Gastrocnemius medialis (tissue), 4 donors: ENCODE results near the gene ARHGAP29. TPM values are rescaled to one million over a fixed set of nuclear protein-coding genes. Genes with fewer than 3 reads are reported as not detected.

ENCODE experiments used
- ATAC-seq, 2 donors: fragments of 150-250 bp; one replicate each; pipeline ENCODE4 v1.9.1; 2016
- DNase-seq, 2 donors: peaks; one replicate each; pipeline ENCODE4 v3.0.0-alpha.2; 2019
- H3K27ac ChIP-seq, 4 donors: fragments of 200-600 bp; sonication (generic); 1 replicate in 1 of 4; 2 replicates in 3 of 4; pipeline ENCODE4 v1.5.1; 2016 to 2018; ENCODE audit warnings: mild to moderate bottlenecking in 2 of 4, moderate library complexity in 1 of 4
- H3K27me3 ChIP-seq, 3 donors: fragments of 200-600 bp; sonication (generic) in 2 of 3; 1 replicate in 1 of 3; 2 replicates in 2 of 3; pipeline versions ENCODE4 v1.5.1 to v1.6.0; 2016 to 2019; ENCODE audit warnings: mild to moderate bottlenecking in 1 of 3, moderate library complexity in 1 of 3
- H3K36me3 ChIP-seq, 2 donors: fragments of 200-600 bp; sonication (generic) in 1 of 2; one replicate each; pipeline ENCODE4 v1.5.1; 2017 to 2018
- H3K4me1 ChIP-seq, 2 donors: fragments of 200-600 bp; sonication (generic) in 1 of 2; one replicate each; pipeline ENCODE4 v1.5.1; 2016 to 2017; ENCODE audit warnings: mild to moderate bottlenecking in 2 of 2
- H3K4me3 ChIP-seq, 4 donors: fragments of 200-600 bp; sonication (generic) in 3 of 4; 1 replicate in 1 of 4; 2 replicates in 3 of 4; pipeline ENCODE4 v1.5.1; 2016 to 2019; ENCODE audit warnings: mild to moderate bottlenecking in 2 of 4
- H3K9me3 ChIP-seq, 3 donors: fragments of 200-600 bp; sonication (generic) in 2 of 3; 1 replicate in 1 of 3; 2 replicates in 2 of 3; pipeline ENCODE4 v1.5.1; 2016 to 2019
- CTCF ChIP-seq, 5 experiments: fragments of 450-650 bp in 3 of 5; fragments of 200-600 bp in 2 of 5; sonication (generic) in 2 of 5; IDR thresholded peaks in 4 of 5; conservative IDR thresholded peaks in 1 of 5; 1 replicate in 4 of 5; 2 replicates in 1 of 5; pipeline ENCODE4 v1.5.1; 2016 to 2019; ENCODE audit warnings: antibody characterized with exemption in 5 of 5, mild to moderate bottlenecking in 3 of 5, moderate library complexity in 3 of 5
- POLR2A ChIP-seq, 2 donors: fragments of 450-650 bp; IDR thresholded peaks; one replicate each; pipeline ENCODE4 v1.6.1; 2017; ENCODE audit warnings: antibody characterized with exemption in 2 of 2, mild to moderate bottlenecking in 2 of 2, moderate library complexity in 2 of 2
- in situ Hi-C, 4 donors: fragments of 200-750 bp; cut with MboI; loops; one replicate each; pipeline versions ENCODE4 v1.15.0 to v1.8.0; 2017; ENCODE audit warnings: low sequenced_read_pairs in 4 of 4
- intact Hi-C: fragments of 100-400 bp; cut with DNase I; formaldehyde crosslinking; loops from one replicate; pipeline ENCODE4 v1.15.1; 2023; ENCODE audit warnings: low total_unique reads
- total RNA-seq, 4 donors: library from RNA; depleted of rRNA; stranded (reverse); fragments of >200 nt; gene quantifications; one replicate each; pipeline versions ENCODE4 v1.1.0 to v1.2.3, GENCODE V29; 2016

The ARHGAP29 gene
- total RNA-seq, 4 donors from 2014 or later = 10.0 to 13.5 (median 11.6) TPM

DNA sequence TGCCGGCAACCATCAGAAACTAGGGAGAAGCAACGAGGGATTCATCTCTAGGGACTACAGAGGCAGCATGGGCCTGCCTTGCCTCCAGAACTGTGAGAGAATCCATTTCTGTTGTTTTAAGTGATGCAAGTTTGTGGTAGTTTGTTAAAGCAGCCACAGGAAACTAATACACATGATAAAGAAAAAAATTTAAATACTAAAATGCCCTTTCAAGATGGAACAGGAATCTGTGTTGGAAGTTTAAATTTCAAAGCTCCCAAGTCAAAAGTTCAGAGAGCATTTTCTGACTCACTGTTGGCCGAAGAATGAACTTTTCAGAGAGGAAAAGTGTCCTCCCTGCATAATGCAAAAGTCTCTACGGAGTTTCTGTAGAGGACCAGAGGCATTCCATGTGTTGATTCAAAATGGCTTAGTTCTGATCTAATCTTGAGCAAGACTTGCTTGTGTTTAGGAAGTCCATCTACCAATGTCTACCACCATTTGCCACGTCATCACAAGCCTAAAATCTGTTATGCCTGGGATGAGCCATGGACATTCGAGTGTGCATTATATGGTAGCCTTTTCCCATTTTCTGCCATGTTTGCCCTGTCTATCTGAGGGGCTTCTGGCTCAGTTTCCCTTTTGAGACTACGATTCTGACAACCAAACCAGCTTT is 22.4 kb upstream of the ARHGAP29 start:
- DNase-seq (no peak), ATAC-seq (no peak)
- intact Hi-C loops (no loop called here), in situ Hi-C loops (loop anchor here in 1 of 4 donors (10.0 kb wide), 1 partner anchor 65 kb away; no protein-coding TSS in a partner anchor)
- peak overlapping the region in 2 of 4 donors; percentile 53 to 61 for H3K27ac ChIP-seq
- no peak overlapping the region for H3K4me3 ChIP-seq
- no peak for TF ChIP-seq POLR2A (IDR thresholded peaks at IDR 0.05)
- no peak for TF ChIP-seq CTCF (IDR thresholded peaks at IDR 0.05 in 4 of 5, conservative IDR thresholded peaks at IDR 0.05 in 1 of 5)
- H3K4me1 ChIP-seq = peaks cover 8 to 20% of the 10 kb centered on the region in 2 donors
- no peaks in the 10 kb centered on the region for H3K36me3 ChIP-seq
- H3K27me3 ChIP-seq = no peaks in the 10 kb centered on the region
- H3K9me3 ChIP-seq = no peaks in the 10 kb centered on the region

DNA sequence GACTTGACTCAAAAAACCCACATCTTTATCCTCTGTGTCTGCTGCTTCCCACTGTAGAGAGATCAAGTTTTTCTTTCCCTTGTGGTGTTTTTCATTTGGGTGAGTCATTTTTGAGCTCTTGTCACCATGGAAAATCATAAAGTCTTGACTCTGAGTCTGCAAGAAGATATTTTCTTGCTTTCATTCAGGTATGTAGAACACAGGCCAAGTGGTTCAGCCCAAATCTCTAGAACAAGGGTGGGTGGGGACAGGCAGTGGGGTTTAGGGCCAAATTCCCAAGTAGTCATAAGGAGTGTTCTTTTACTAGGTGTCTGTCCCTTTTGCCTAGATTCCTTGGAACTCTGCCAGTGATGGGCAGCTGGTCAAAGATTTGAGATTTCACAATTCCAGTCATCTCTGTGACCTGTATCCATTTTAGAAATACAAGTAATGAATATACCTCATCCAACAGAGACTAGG is 21.5 kb upstream of the ARHGAP29 start:
- intact Hi-C loops = no loop called here
- Histone ChIP-seq H3K36me3 (no peaks in the 10 kb centered on the region), H3K9me3 (no peaks in the 10 kb centered on the region), H3K4me3 (no peak overlapping the region), H3K27ac (peak overlapping the region; percentile 29 to 61 (median 56)), H3K4me1 (peaks cover 8 to 20% of the 10 kb centered on the region in 2 donors), H3K27me3 (no peaks in the 10 kb centered on the region)
- DNase-seq = peak; percentile 44 to 82
- no peak for TF ChIP-seq POLR2A (IDR thresholded peaks at IDR 0.05)
- no peak for TF ChIP-seq CTCF (IDR thresholded peaks at IDR 0.05 in 4 of 5, conservative IDR thresholded peaks at IDR 0.05 in 1 of 5)
- peak; percentile 85 to 91 for ATAC-seq
- in situ Hi-C loops = loop anchor here in 1 of 4 donors (10.0 kb wide), 1 partner anchor 66 kb away; no protein-coding TSS in a partner anchor

DNA sequence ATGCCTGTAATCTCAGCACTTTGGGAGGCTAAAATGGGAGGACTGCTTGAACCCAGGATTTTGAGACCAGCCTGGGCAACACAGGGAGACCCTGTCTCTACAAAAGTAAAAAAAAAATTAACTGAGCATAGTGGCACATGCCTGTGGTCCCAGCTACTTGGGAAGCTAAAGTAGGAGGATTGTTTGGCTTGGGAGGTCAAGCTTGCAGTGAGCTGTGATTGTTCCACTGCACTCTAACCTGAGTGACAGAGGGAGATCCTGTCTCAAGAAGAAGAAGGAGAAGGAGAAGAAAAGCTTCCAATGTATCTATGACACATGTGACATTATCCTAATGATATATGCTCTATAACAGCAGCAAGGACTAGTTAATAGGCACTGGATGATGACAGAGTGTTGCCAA is 20.1 kb upstream of the ARHGAP29 start:
- intact Hi-C loops = no loop called here
- DNase-seq = no peak

DNA sequence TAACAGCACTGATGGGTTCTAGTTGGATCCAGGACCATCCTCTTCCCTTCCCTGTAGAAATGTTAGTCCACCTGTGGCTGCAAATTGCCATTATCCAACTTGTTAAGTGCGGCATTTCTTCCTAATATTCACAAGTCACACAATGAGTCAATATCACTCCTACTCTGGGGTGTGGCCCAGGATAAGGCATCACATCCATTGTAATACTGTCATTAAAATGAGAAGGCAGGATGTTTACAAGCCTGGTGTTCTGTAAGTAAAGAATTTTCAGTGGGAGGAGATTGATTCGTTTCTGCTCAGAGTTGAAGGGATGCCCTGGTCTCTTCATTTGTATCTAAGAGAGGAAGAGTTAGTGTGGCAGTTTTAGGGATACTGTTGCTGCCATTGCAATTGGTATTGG is 18.1 kb upstream of the ARHGAP29 start:
- ATAC-seq (no peak), DNase-seq (no peak)
- in situ Hi-C loops = loop anchor here in 1 of 4 donors (10.0 kb wide), 1 partner anchor 69 kb away; no protein-coding TSS in a partner anchor
- H3K4me1 ChIP-seq = peaks cover 8 to 20% of the 10 kb centered on the region in 2 donors
- H3K27ac ChIP-seq = peak overlapping the region; percentile 26 to 60 (median 36)
- H3K9me3 ChIP-seq = no peaks in the 10 kb centered on the region
- no peak overlapping the region for H3K4me3 ChIP-seq
- intact Hi-C loops = no loop called here
- TF ChIP-seq POLR2A (IDR thresholded peaks at IDR 0.05) (no peak), CTCF (IDR thresholded peaks at IDR 0.05 in 4 of 5, conservative IDR thresholded peaks at IDR 0.05 in 1 of 5) (no peak)
- H3K36me3 ChIP-seq = no peaks in the 10 kb centered on the region
- H3K27me3 ChIP-seq = no peaks in the 10 kb centered on the region

More for the DNA sequence above, 20.1 kb upstream of the ARHGAP29 start:
- H3K36me3 ChIP-seq = no peaks in the 10 kb centered on the region
- in situ Hi-C loops = loop anchor here in 1 of 4 donors (10.0 kb wide), 1 partner anchor 67 kb away; no protein-coding TSS in a partner anchor
- H3K27ac ChIP-seq = no peak overlapping the region
- no peaks in the 10 kb centered on the region for H3K27me3 ChIP-seq
- no peak overlapping the region for H3K4me3 ChIP-seq
- TF ChIP-seq CTCF (IDR thresholded peaks at IDR 0.05 in 4 of 5, conservative IDR thresholded peaks at IDR 0.05 in 1 of 5) = no peak
- TF ChIP-seq POLR2A (IDR thresholded peaks at IDR 0.05) = no peak
- H3K4me1 ChIP-seq = peaks cover 8 to 20% of the 10 kb centered on the region in 2 donors
- no peak for ATAC-seq
- H3K9me3 ChIP-seq = no peaks in the 10 kb centered on the region
